Measurements from ENCODE around the gene EPS8.

DNA sequence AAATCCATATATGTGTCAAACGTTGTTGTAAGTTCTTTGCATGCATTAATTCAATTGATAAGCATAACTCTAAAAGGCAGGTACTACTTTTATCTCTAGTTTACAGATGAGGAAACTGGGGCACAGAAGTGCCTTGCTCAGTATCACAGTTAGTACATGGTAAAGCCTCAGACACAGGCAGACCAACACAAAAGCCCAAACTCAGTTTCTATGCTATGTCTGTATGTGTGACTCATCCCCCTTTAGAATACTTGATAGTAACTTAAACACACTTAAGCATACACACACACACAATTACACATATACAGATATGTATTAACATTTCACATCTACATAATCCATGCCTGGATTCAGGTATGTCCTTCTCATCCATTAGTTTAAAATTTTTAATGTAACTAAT lies 88.0 kb downstream of the EPS8 start:
- TF ChIP-seq, protein P1, sequence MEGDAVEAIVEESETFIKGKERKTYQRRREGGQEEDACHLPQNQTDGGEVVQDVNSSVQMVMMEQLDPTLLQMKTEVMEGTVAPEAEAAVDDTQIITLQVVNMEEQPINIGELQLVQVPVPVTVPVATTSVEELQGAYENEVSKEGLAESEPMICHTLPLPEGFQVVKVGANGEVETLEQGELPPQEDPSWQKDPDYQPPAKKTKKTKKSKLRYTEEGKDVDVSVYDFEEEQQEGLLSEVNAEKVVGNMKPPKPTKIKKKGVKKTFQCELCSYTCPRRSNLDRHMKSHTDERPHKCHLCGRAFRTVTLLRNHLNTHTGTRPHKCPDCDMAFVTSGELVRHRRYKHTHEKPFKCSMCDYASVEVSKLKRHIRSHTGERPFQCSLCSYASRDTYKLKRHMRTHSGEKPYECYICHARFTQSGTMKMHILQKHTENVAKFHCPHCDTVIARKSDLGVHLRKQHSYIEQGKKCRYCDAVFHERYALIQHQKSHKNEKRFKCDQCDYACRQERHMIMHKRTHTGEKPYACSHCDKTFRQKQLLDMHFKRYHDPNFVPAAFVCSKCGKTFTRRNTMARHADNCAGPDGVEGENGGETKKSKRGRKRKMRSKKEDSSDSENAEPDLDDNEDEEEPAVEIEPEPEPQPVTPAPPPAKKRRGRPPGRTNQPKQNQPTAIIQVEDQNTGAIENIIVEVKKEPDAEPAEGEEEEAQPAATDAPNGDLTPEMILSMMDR (IDR thresholded peaks at IDR 0.05; ENCODE audit: borderline replicate concordance, extremely low read depth, low read length, poor library complexity, severe bottlenecking): no peak
- no peak for TF ChIP-seq EZH2 (IDR thresholded peaks at IDR 0.05; ENCODE audit: borderline replicate concordance, low read depth, low read length, severe bottlenecking)

Measured in DND-41 (cell line).